OCI-LY7 (cell line): ENCODE measurements around the gene C7. TPM values are rescaled to one million over a fixed set of nuclear protein-coding genes. Genes with fewer than 3 reads are reported as not detected.

Experiments used
- BruUV-seq: library from RNA; stranded (reverse); fragments of 400-500 nt; replicated peaks from 2 replicates; lab custom pipeline; 2021; lab: Mats Ljungman, UMichigan
- CTCF ChIA-PET: fragments of 300-600 bp; sonication (Branson Sonifier 250); formaldehyde crosslinking; loops from one replicate; lab custom pipeline; 2022; ENCODE audit warnings: antibody characterized with exemption; ENCODE audit not compliant: unreplicated experiment; lab: Charles Lee
- POLR2A ChIA-PET: fragments of 300-600 bp; sonication (Branson Sonifier 250); formaldehyde crosslinking; loops from one replicate; lab custom pipeline; 2022; ENCODE audit warnings: antibody characterized with exemption; lab: Charles Lee
- DNase-seq: peaks from one replicate; pipeline ENCODE4 v3.0.0-alpha.2; 2015; ENCODE audit warnings: low spot score
- H2AFZ ChIP-seq: fragments of 200-600 bp; sonication (generic), shearing (Covaris generic); 2 replicates; pipeline ENCODE4 v1.6.1; 2014; ENCODE audit warnings: mild to moderate bottlenecking, antibody characterized with exemption, low read length, moderate library complexity
- H3K27ac ChIP-seq: fragments of 200-600 bp; sonication (generic); 2 replicates; pipeline ENCODE4 v1.5.1; 2014; ENCODE audit warnings: mixed run types, low read depth, mild to moderate bottlenecking, moderate library complexity, low read length, inconsistent platforms; ENCODE audit not compliant: poor library complexity, severe bottlenecking
- H3K36me3 ChIP-seq: fragments of 200-600 bp; sonication (generic); 2 replicates; pipeline ENCODE4 v1.6.1; 2014; ENCODE audit warnings: mild to moderate bottlenecking, antibody characterized with exemption, low read length, moderate library complexity, mixed read lengths; ENCODE audit not compliant: insufficient read depth
- H3K4me1 ChIP-seq: fragments of 200-600 bp; sonication (generic); 2 replicates; pipeline ENCODE4 v1.5.1; 2014; ENCODE audit warnings: mild to moderate bottlenecking, low read length; ENCODE audit not compliant: insufficient read depth, poor library complexity, severe bottlenecking
- H3K4me2 ChIP-seq: fragments of 200-600 bp; sonication (generic); 2 replicates; pipeline ENCODE4 v1.6.1; 2014; ENCODE audit warnings: mild to moderate bottlenecking, low read length
- H3K4me3 ChIP-seq: fragments of 200-600 bp; sonication (generic); 2 replicates; pipeline ENCODE4 v1.5.1; 2014; ENCODE audit warnings: mild to moderate bottlenecking, low read depth, low read length; ENCODE audit not compliant: poor library complexity, severe bottlenecking
- H3K79me2 ChIP-seq: fragments of 200-600 bp; sonication (generic); 2 replicates; pipeline ENCODE4 v1.6.1; 2016; ENCODE audit warnings: low read depth, mild to moderate bottlenecking, low read length, moderate library complexity, mixed read lengths; ENCODE audit not compliant: insufficient read depth
- H3K9me2 ChIP-seq: fragments of 200-600 bp; sonication (generic); 2 replicates; pipeline ENCODE4 v1.6.1; 2016; ENCODE audit warnings: mild to moderate bottlenecking, low read length, mixed read lengths; ENCODE audit not compliant: insufficient read depth
- H3K9me3 ChIP-seq: fragments of 200-600 bp; sonication (generic); 2 replicates; pipeline ENCODE4 v1.6.1; 2014; ENCODE audit warnings: mild to moderate bottlenecking, mixed run types, low read length, mixed read lengths
- H4K20me1 ChIP-seq: fragments of 200-600 bp; sonication (generic); 2 replicates; pipeline ENCODE4 v1.6.1; 2014; ENCODE audit warnings: mild to moderate bottlenecking, antibody characterized with exemption, low read length, moderate library complexity, mixed read lengths; ENCODE audit not compliant: insufficient read depth
- CTCF ChIP-seq: fragments of 200-600 bp; sonication (generic); conservative IDR thresholded peaks from 2 replicates; pipeline ENCODE4 v1.5.1; 2014; ENCODE audit warnings: mild to moderate bottlenecking, antibody characterized with exemption, low read length, moderate library complexity, mixed read lengths
- EZH2phosphoT487 ChIP-seq: fragments of 200-600 bp; sonication (generic); IDR thresholded peaks from 2 replicates; pipeline ENCODE4 v1.6.1; 2018; ENCODE audit warnings: low read depth, borderline replicate concordance, mild to moderate bottlenecking, mixed run types, antibody characterized with exemption, low read length, moderate library complexity, mixed read lengths
- intact Hi-C: fragments of 100-400 bp; cut with micrococcal nuclease; formaldehyde crosslinking; loops from one replicate; pipeline ENCODE4 v1.10.0; 2022; ENCODE audit not compliant: unreplicated experiment
- total RNA-seq, 2 experiments: library from RNA; depleted of rRNA in 1 of 2; stranded (reverse); fragments of >200 nt in 1 of 2; shearing (Covaris generic) in 1 of 2; gene quantifications; 2 replicates each; pipeline ENCODE4 v1.2.3, GENCODE V29; 2014 to 2022

Gene C7
- total RNA-seq, 2 experiments from 2014 or later, result not detected

- POLR2A ChIA-PET, result no interaction called here
- Histone ChIP-seq H3K9me2 (no peaks in the 10 kb centered on the region), H3K4me3 (no peak overlapping the region), H3K9me3 (no peaks in the 10 kb centered on the region), H3K27ac (no peak overlapping the region), H2AFZ (no peak overlapping the region), H3K36me3 (no peaks in the 10 kb centered on the region), H3K79me2 (no peaks in the 10 kb centered on the region), H4K20me1 (no peaks in the 10 kb centered on the region), H3K4me1 (no peaks in the 10 kb centered on the region), H3K4me2 (no peak overlapping the region)
- intact Hi-C loops, result no loop called here
- no peak for TF ChIP-seq EZH2phosphoT487
- no peak for TF ChIP-seq CTCF
- CTCF ChIA-PET, result no interaction called here
- no peak for DNase-seq
- no TSS peak for BruUV-seq
Observed at GRCh38 chr5:40984884-40985283, 75.6 kb downstream of the C7 start.

- POLR2A ChIA-PET, result no interaction called here
Observed at GRCh38 chr5:40985501-40985900, 76.2 kb downstream of the C7 start.

More at GRCh38 chr5:40985501-40985900, 76.2 kb downstream of the C7 start:
- Histone ChIP-seq H3K4me3 (no peak overlapping the region), H3K36me3 (no peaks in the 10 kb centered on the region), H3K9me3 (no peaks in the 10 kb centered on the region), H3K79me2 (no peaks in the 10 kb centered on the region), H2AFZ (no peak overlapping the region), H3K9me2 (no peaks in the 10 kb centered on the region), H3K27ac (no peak overlapping the region), H3K4me1 (no peaks in the 10 kb centered on the region), H4K20me1 (no peaks in the 10 kb centered on the region), H3K4me2 (no peak overlapping the region)
- intact Hi-C loops, result no loop called here
- no TSS peak for BruUV-seq
- TF ChIP-seq CTCF, result no peak
- no peak for TF ChIP-seq EZH2phosphoT487
- no peak for DNase-seq
- CTCF ChIA-PET, result no interaction called here
